Suprapubic skin (tissue), 4 donors: Measurements from ENCODE around the gene GIPR.
A peak's percentile ranks its signal among the peaks of the same experiment; 100 is the strongest.

Source experiments
- CTCF ChIP-seq, 2 donors: fragments of 200-600 bp in 1 of 2; fragments of 450-650 bp in 1 of 2; sonication (generic) in 1 of 2; IDR thresholded peaks; one replicate each; pipeline ENCODE4 v1.5.1; 2016 to 2019; ENCODE audit warnings: antibody characterized with exemption in 2 of 2, mild to moderate bottlenecking in 1 of 2, moderate library complexity in 1 of 2
- EP300 ChIP-seq: sonication (generic); formaldehyde crosslinking; IDR thresholded peaks from one replicate; pipeline ENCODE4 v1.6.1; 2017; ENCODE audit warnings: antibody characterized with exemption
- POLR2A ChIP-seq, 2 donors: fragments of 450-650 bp; IDR thresholded peaks; one replicate each; pipeline ENCODE4 v1.6.1; 2017; ENCODE audit warnings: antibody characterized with exemption in 2 of 2, mild to moderate bottlenecking in 2 of 2, moderate library complexity in 2 of 2
- POLR2AphosphoS5 ChIP-seq, 3 donors: sonication (generic); formaldehyde crosslinking; IDR thresholded peaks; one replicate each; pipeline ENCODE4 v1.6.1; 2017; ENCODE audit warnings: antibody characterized with exemption in 3 of 3

DNA sequence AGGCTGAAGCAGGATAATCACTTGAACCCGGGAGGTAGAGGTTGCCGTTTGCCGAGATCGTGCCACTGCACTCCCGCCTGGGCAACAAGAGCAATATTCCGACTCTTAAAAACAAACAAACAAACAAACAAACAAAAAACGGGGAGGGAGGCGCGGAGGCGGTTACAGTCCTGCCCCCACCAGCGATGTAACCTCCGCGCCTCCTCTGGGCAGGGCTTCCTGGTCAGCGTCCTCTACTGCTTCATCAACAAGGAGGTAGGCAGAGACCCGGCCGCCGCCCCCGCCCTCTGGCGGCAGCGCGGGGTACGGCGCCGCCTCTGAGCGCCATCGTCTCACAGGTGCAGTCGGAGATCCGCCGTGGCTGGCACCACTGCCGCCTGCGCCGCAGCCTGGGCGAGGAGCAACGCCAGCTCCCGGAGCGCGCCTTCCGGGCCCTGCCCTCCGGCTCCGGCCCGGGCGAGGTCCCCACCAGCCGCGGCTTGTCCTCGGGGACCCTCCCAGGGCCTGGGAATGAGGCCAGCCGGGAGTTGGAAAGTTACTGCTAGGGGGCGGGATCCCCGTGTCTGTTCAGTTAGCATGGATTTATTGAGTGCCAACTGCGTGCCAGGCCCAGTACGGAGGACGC lies 13.5 kb downstream of the GIPR start:
- TF ChIP-seq POLR2AphosphoS5 (IDR thresholded peaks at IDR 0.05) (peak in 1 of 3 donors; percentile 22), CTCF (IDR thresholded peaks at IDR 0.05) (peak; percentile 85 to 99), POLR2A (IDR thresholded peaks at IDR 0.05) (no peak), EP300 (no peak)
